Parathyroid adenoma (tissue), 2 donors: Measurements from ENCODE around the gene NLGN1.

Experiments used
- H2AFZ ChIP-seq: fragments of 300-600 bp; sonication (generic); one replicate; pipeline ENCODE4 v1.7.0; 2017; ENCODE audit warnings: antibody characterized with exemption, mild to moderate bottlenecking
- H3K27ac ChIP-seq: fragments of 300-600 bp; sonication (generic); one replicate; pipeline ENCODE4 v1.7.0; 2017
- H3K27me3 ChIP-seq: fragments of 300-600 bp; sonication (generic); one replicate; pipeline ENCODE4 v1.7.0; 2017; ENCODE audit warnings: low read length; ENCODE audit not compliant: control insufficient read depth, insufficient read depth
- H3K36me3 ChIP-seq: fragments of 300-600 bp; sonication (generic); one replicate; pipeline ENCODE4 v1.7.0; 2017; ENCODE audit warnings: low read length; ENCODE audit not compliant: control insufficient read depth, insufficient read depth
- H3K4me1 ChIP-seq: fragments of 300-600 bp; sonication (generic); one replicate; pipeline ENCODE4 v1.7.0; 2017; ENCODE audit warnings: control low read depth
- H3K4me2 ChIP-seq: fragments of 300-600 bp; sonication (generic); one replicate; pipeline ENCODE4 v1.7.0; 2017; ENCODE audit warnings: low read length
- H3K4me3 ChIP-seq: fragments of 300-600 bp; sonication (generic); one replicate; pipeline ENCODE4 v1.7.0; 2017; ENCODE audit warnings: low read depth, low read length
- H3K79me2 ChIP-seq: fragments of 300-600 bp; sonication (generic); one replicate; pipeline ENCODE4 v1.7.0; 2017; ENCODE audit warnings: control low read depth
- H3K9ac ChIP-seq: fragments of 300-600 bp; sonication (generic); one replicate; pipeline ENCODE4 v1.7.0; 2017; ENCODE audit warnings: mild to moderate bottlenecking
- H3K9me3 ChIP-seq: fragments of 300-600 bp; sonication (generic); one replicate; pipeline ENCODE4 v1.7.0; 2017; ENCODE audit warnings: low read length; ENCODE audit not compliant: control insufficient read depth
- CTCF ChIP-seq: fragments of 300-600 bp; sonication (generic); IDR thresholded peaks from one replicate; pipeline ENCODE4 v1.7.0; 2017; ENCODE audit warnings: antibody characterized with exemption, mild to moderate bottlenecking
- donor health status: primary hyperparathyroidism.

NLGN1 gene

GRCh38 chr3:173548261-173548660, 150.7 kb downstream of the NLGN1 start:
- H3K4me1 ChIP-seq = no peaks in the 10 kb centered on the region
- H3K4me3 ChIP-seq = no peak overlapping the region
- no peak overlapping the region for H3K9ac ChIP-seq
- no peak overlapping the region for H3K4me2 ChIP-seq
- no peaks in the 10 kb centered on the region for H3K36me3 ChIP-seq
- no peak overlapping the region for H3K27ac ChIP-seq
- no peaks in the 10 kb centered on the region for H3K79me2 ChIP-seq
- no peak for TF ChIP-seq CTCF
- no peaks in the 10 kb centered on the region for H3K9me3 ChIP-seq
- H2AFZ ChIP-seq = no peak overlapping the region
- H3K27me3 ChIP-seq = no peaks in the 10 kb centered on the region

- Histone ChIP-seq H3K9ac (no peak overlapping the region), H3K4me3 (no peak overlapping the region), H3K27me3 (no peaks in the 10 kb centered on the region), H3K9me3 (no peaks in the 10 kb centered on the region), H3K4me1 (no peaks in the 10 kb centered on the region), H3K79me2 (no peaks in the 10 kb centered on the region), H2AFZ (no peak overlapping the region), H3K4me2 (no peak overlapping the region), H3K27ac (no peak overlapping the region), H3K36me3 (no peaks in the 10 kb centered on the region)
- no peak for TF ChIP-seq CTCF
Measured at GRCh38 chr3:173552526-173552925, 155.0 kb downstream of the NLGN1 start.

- peak; percentile 24 for TF ChIP-seq CTCF
- Histone ChIP-seq H3K4me2 (no peak overlapping the region), H3K79me2 (no peaks in the 10 kb centered on the region), H3K9me3 (no peaks in the 10 kb centered on the region), H3K36me3 (no peaks in the 10 kb centered on the region), H3K9ac (no peak overlapping the region), H3K27me3 (no peaks in the 10 kb centered on the region), H3K4me3 (no peak overlapping the region), H2AFZ (no peak overlapping the region), H3K4me1 (no peaks in the 10 kb centered on the region), H3K27ac (no peak overlapping the region)
Measured at GRCh38 chr3:173553635-173554280, 156.2 kb downstream of the NLGN1 start.

- no peak overlapping the region for H3K9ac ChIP-seq
- no peak for TF ChIP-seq CTCF
- H3K36me3 ChIP-seq = no peaks in the 10 kb centered on the region
- no peak overlapping the region for H3K27ac ChIP-seq
- no peaks in the 10 kb centered on the region for H3K27me3 ChIP-seq
- no peak overlapping the region for H3K4me3 ChIP-seq
- no peaks in the 10 kb centered on the region for H3K9me3 ChIP-seq
- H3K4me2 ChIP-seq = no peak overlapping the region
- H3K4me1 ChIP-seq = no peaks in the 10 kb centered on the region
- no peaks in the 10 kb centered on the region for H3K79me2 ChIP-seq
- no peak overlapping the region for H2AFZ ChIP-seq
Measured at GRCh38 chr3:173556546-173556945, 159.0 kb downstream of the NLGN1 start.

- no peak overlapping the region for H3K4me3 ChIP-seq
- no peak for TF ChIP-seq CTCF
- no peaks in the 10 kb centered on the region for H3K36me3 ChIP-seq
- no peaks in the 10 kb centered on the region for H3K27me3 ChIP-seq
- H3K9me3 ChIP-seq = no peaks in the 10 kb centered on the region
- no peaks in the 10 kb centered on the region for H3K4me1 ChIP-seq
- no peak overlapping the region for H3K27ac ChIP-seq
- H2AFZ ChIP-seq = no peak overlapping the region
- H3K9ac ChIP-seq = no peak overlapping the region
- H3K4me2 ChIP-seq = no peak overlapping the region
- no peaks in the 10 kb centered on the region for H3K79me2 ChIP-seq
Measured at GRCh38 chr3:173567997-173568396, 170.5 kb downstream of the NLGN1 start.
